ENCODE data around the gene ELP6. TPM values are rescaled to one million over a fixed set of nuclear protein-coding genes. Genes with fewer than 3 reads are reported as not detected.

ELP6 gene
- total RNA-seq, 1 experiment from 2014 or later = 62.0 TPM

- no peak for ATAC-seq
Observed at GRCh38 chr3:47476644-47477199, 36.8 kb downstream of the ELP6 start.

More at GRCh38 chr3:47476644-47477199, 36.8 kb downstream of the ELP6 start:
- peak overlapping the region; percentile 63; the same call in 1 of the 2 replicates for H3K27ac Mint-ChIP-seq
- peaks cover 4% of the 10 kb centered on the region; the same call in 1 of the 2 replicates for H3K9me3 Mint-ChIP-seq
- DNase-seq (ENCODE audit: low spot score) = no peak
- H3K4me3 Mint-ChIP-seq = peak overlapping the region; percentile 66
- H3K4me1 Mint-ChIP-seq = peaks cover 48% of the 10 kb centered on the region
- H3K36me3 Mint-ChIP-seq = no peaks in the 10 kb centered on the region
- TF ChIP-seq STAT6 (CRISPR knock-in tag; conservative IDR thresholded peaks at IDR 0.05; ENCODE audit: low read depth) = no peak
- TF ChIP-seq SMAD4 (CRISPR knock-in tag; IDR thresholded peaks at IDR 0.05) = no peak
- no peak for TF ChIP-seq ERG (CRISPR knock-in tag; IDR thresholded peaks at IDR 0.05)
- TF ChIP-seq ZNF532 (CRISPR knock-in tag; IDR thresholded peaks at IDR 0.05; ENCODE audit: borderline replicate concordance) = no peak
- no peak for TF ChIP-seq TEAD1 (CRISPR knock-in tag; IDR thresholded peaks at IDR 0.05)
- TF ChIP-seq MAX (CRISPR knock-in tag; IDR thresholded peaks at IDR 0.05) = no peak
- TF ChIP-seq PRDM15 (CRISPR knock-in tag; IDR thresholded peaks at IDR 0.05) = no peak
- no peak for TF ChIP-seq MXD4 (CRISPR knock-in tag; IDR thresholded peaks at IDR 0.05; ENCODE audit: borderline replicate concordance)
- TF ChIP-seq GRHL2 (CRISPR knock-in tag; IDR thresholded peaks at IDR 0.05; ENCODE audit: insufficient replicate concordance, severe bottlenecking) = no peak
- no peak for TF ChIP-seq FOXJ3 (CRISPR knock-in tag; IDR thresholded peaks at IDR 0.05; ENCODE audit: borderline replicate concordance)
- TF ChIP-seq ZNF121 (CRISPR knock-in tag; IDR thresholded peaks at IDR 0.05) = no peak
- no peak for TF ChIP-seq ZNF138 (CRISPR knock-in tag; conservative IDR thresholded peaks at IDR 0.05)
- TF ChIP-seq ATF3 (CRISPR knock-in tag; conservative IDR thresholded peaks at IDR 0.05) = no peak
- no peak for TF ChIP-seq FOXP4 (CRISPR knock-in tag; IDR thresholded peaks at IDR 0.05)
- no peaks in the 10 kb centered on the region for H3K27me3 Mint-ChIP-seq (ENCODE audit: low read depth)
- CTCF ChIA-PET = interaction anchor here (0.6 to 2.5 kb wide), 3 partner anchors 31 to 87 kb away, joined by 3 to 18 read pairs (median 4); no protein-coding TSS in a partner anchor
- POLR2A ChIA-PET = no interaction called here

Data from WTC11 (cell line).